Astrocyte (in vitro differentiated cells and primary cell): Measurements from ENCODE around the gene SSH2.

Source experiments
- EZH2 ChIP-seq: IDR thresholded peaks from 2 replicates; pipeline ENCODE4 v1.6.1; 2012; ENCODE audit warnings: mild to moderate bottlenecking, low read length, inconsistent platforms; ENCODE audit not compliant: insufficient read depth
- TF ChIP-seq, protein P1 (sequence below): IDR thresholded peaks from 2 replicates; pipeline ENCODE4 v1.5.1; 2011; ENCODE audit warnings: low read depth, mild to moderate bottlenecking, inconsistent platforms, low read length, moderate library complexity; ENCODE audit not compliant: insufficient read depth

DNA sequence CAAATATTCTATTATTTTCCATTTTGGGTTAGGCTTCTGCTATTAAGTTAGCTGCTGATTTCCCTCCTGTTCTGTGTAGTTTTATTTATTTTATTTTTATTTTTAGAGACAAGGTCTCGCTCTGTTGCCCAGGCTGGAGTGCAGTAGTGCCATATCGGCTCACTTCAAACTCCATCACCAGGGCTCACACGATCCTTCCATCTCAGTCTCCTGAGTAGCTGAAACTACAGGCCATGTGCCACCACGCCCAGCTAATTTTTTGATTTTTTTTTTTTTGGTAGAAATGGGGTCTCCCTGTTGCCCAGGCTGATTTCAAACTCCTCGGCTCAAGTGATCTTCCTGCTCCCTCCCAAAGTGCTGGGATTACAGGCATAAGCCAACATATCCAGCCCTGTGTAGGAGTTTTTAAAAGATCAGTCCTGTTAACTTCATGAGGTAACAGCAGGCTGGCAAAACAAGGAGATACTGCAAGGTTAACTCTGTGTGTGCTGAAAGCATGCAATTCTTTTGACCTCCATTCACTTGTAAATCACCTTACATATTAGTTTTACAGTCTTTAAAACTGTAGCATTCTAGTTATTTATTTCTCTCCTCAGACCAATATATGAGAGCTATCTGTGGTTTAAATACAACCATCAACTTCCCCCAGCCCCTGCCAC is 63.2 kb downstream of the SSH2 start:
- TF ChIP-seq, protein P1, sequence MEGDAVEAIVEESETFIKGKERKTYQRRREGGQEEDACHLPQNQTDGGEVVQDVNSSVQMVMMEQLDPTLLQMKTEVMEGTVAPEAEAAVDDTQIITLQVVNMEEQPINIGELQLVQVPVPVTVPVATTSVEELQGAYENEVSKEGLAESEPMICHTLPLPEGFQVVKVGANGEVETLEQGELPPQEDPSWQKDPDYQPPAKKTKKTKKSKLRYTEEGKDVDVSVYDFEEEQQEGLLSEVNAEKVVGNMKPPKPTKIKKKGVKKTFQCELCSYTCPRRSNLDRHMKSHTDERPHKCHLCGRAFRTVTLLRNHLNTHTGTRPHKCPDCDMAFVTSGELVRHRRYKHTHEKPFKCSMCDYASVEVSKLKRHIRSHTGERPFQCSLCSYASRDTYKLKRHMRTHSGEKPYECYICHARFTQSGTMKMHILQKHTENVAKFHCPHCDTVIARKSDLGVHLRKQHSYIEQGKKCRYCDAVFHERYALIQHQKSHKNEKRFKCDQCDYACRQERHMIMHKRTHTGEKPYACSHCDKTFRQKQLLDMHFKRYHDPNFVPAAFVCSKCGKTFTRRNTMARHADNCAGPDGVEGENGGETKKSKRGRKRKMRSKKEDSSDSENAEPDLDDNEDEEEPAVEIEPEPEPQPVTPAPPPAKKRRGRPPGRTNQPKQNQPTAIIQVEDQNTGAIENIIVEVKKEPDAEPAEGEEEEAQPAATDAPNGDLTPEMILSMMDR, result no peak
- no peak for TF ChIP-seq EZH2
